Measurements from ENCODE around the gene RAB3IL1.

Gene RAB3IL1

GRCh38 chr11:61911128-61911700, 6.2 kb downstream of the RAB3IL1 start:
- no peaks in the 10 kb centered on the region for H3K9me3 ChIP-seq (ENCODE audit: control insufficient read depth, insufficient read depth, low read length)
- H3K4me1 ChIP-seq (ENCODE audit: control insufficient read depth, insufficient read depth, low read length): no peaks in the 10 kb centered on the region; the same call in 1 of the 2 replicates
- no peak overlapping the region for H3K4me3 ChIP-seq (ENCODE audit: low read length)
- no peaks in the 10 kb centered on the region for H3K27me3 ChIP-seq (ENCODE audit: control insufficient read depth, insufficient read depth, low read length)
- no peak for DNase-seq (ENCODE audit: low read depth, low spot score)
- H3K27ac ChIP-seq (ENCODE audit: low read length): no peak overlapping the region
- WGBS (ENCODE audit: insufficient coverage, insufficient read length): no CpG with 5 or more reads among the region's 7 CpGs
- H3K36me3 ChIP-seq (ENCODE audit: control insufficient read depth, insufficient read depth, low read length): no peaks in the 10 kb centered on the region

DNA sequence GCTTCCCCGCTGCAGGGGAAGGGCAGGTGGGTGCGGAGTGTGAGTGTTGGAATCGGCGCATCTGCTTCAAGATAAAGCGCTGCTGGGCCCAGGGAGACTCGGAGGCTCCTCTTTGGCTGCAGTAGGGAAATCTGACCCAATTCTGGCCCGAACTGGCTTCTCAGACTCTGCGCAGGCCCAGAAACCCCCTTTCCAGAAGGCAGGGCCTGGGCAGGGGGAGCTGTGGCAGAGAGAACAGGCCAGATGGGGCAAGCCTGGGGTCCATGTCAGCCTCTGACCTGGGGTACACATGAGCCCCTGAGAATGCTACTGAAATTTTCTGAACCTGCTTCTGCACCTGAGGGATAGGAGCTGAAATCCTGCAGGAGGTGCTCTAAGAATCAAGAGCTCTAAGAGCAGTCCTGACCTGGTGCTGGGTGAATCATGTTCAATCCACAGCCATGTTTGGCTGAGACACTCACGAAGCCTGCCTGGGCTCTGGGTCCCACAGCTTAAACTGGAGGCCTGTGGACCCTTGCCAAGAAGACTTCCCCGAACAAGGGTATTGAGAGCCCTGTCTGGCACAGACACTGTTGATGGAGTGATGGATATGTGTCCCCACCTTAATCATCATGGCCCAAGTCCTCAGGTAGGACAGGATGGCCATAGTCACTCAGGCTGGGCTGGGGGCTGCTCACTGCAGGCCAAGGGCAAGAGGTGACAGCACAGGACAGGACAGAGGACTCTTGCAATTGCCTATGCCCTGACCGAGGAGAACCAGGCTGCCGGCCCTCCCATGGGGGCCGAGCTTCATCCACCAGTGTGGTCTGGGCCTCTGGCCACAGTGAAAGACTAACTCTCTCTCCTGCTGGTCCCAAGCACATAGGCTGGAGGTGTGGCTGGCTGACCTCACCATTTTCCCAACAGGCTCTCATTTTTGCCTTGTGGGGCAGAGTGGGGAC, 6.9 kb downstream of the RAB3IL1 start:
- no peak overlapping the region for H3K4me3 ChIP-seq (ENCODE audit: low read length)
- no peaks in the 10 kb centered on the region for H3K9me3 ChIP-seq (ENCODE audit: control insufficient read depth, insufficient read depth, low read length)
- WGBS (ENCODE audit: insufficient coverage, insufficient read length): no CpG with 5 or more reads among the region's 13 CpGs
- no peak overlapping the region for H3K27ac ChIP-seq (ENCODE audit: low read length)
- H3K27me3 ChIP-seq (ENCODE audit: control insufficient read depth, insufficient read depth, low read length): no peaks in the 10 kb centered on the region
- DNase-seq (ENCODE audit: low read depth, low spot score): no peak
- H3K36me3 ChIP-seq (ENCODE audit: control insufficient read depth, insufficient read depth, low read length): no peaks in the 10 kb centered on the region
- H3K4me1 ChIP-seq (ENCODE audit: control insufficient read depth, insufficient read depth, low read length): no peaks in the 10 kb centered on the region; the same call in 1 of the 2 replicates

DNA sequence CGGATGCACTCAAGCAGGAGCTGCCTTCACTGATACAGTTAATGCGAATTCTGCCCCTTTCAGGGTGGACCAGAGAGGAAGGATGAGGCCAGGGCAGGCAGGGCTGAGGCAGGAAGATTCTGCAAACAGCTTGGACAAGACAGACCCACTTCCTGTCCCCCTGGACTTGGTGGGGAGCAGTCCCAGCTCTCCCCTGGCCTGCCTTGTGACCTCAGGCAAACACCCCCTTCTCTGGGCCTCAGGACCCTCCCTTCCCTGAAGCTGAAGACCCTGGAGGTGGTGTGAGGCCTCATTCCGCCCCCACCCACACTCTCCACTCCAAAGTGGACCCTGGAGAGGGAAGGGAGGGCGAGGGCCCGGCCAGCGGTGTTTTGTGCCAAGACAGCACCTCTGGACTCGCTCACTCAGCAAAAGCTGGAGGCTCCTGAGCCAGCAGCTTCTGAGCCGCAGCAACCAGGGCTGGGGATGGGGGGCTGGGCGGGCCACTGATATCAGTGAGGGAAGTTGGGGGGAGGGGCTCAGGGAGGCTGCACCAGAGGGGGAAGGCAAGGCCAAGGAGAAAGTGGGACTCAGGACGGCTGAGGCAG, 8.5 kb downstream of the RAB3IL1 start:
- no peak overlapping the region for H3K27ac ChIP-seq (ENCODE audit: low read length)
- no CpG with 5 or more reads among the region's 10 CpGs for WGBS (ENCODE audit: insufficient coverage, insufficient read length)
- no peaks in the 10 kb centered on the region for H3K9me3 ChIP-seq (ENCODE audit: control insufficient read depth, insufficient read depth, low read length)
- no peaks in the 10 kb centered on the region for H3K36me3 ChIP-seq (ENCODE audit: control insufficient read depth, insufficient read depth, low read length)
- no peak for DNase-seq (ENCODE audit: low read depth, low spot score)
- no peak overlapping the region for H3K4me3 ChIP-seq (ENCODE audit: low read length)
- no peaks in the 10 kb centered on the region for H3K4me1 ChIP-seq (ENCODE audit: control insufficient read depth, insufficient read depth, low read length)
- H3K27me3 ChIP-seq (ENCODE audit: control insufficient read depth, insufficient read depth, low read length): no peaks in the 10 kb centered on the region

GRCh38 chr11:61907871-61908729, 9.3 kb downstream of the RAB3IL1 start:
- Histone ChIP-seq H3K4me1 (ENCODE audit: control insufficient read depth, insufficient read depth, low read length) (no peaks in the 10 kb centered on the region), H3K4me3 (ENCODE audit: low read length) (no peak overlapping the region), H3K36me3 (ENCODE audit: control insufficient read depth, insufficient read depth, low read length) (no peaks in the 10 kb centered on the region), H3K9me3 (ENCODE audit: control insufficient read depth, insufficient read depth, low read length) (no peaks in the 10 kb centered on the region), H3K27me3 (ENCODE audit: control insufficient read depth, insufficient read depth, low read length) (no peaks in the 10 kb centered on the region), H3K27ac (ENCODE audit: low read length) (no peak overlapping the region)
- no peak for DNase-seq (ENCODE audit: low read depth, low spot score)
- WGBS (ENCODE audit: insufficient coverage, insufficient read length): no CpG with 5 or more reads among the region's 21 CpGs

GRCh38 chr11:61907282-61907681, 10.1 kb downstream of the RAB3IL1 start:
- Histone ChIP-seq H3K27ac (ENCODE audit: low read length) (no peak overlapping the region), H3K9me3 (ENCODE audit: control insufficient read depth, insufficient read depth, low read length) (no peaks in the 10 kb centered on the region), H3K4me3 (ENCODE audit: low read length) (no peak overlapping the region), H3K27me3 (ENCODE audit: control insufficient read depth, insufficient read depth, low read length) (no peaks in the 10 kb centered on the region), H3K4me1 (ENCODE audit: control insufficient read depth, insufficient read depth, low read length) (no peaks in the 10 kb centered on the region), H3K36me3 (ENCODE audit: control insufficient read depth, insufficient read depth, low read length) (no peaks in the 10 kb centered on the region)
- no peak for DNase-seq (ENCODE audit: low read depth, low spot score)
- no CpG with 5 or more reads among the region's 19 CpGs for WGBS (ENCODE audit: insufficient coverage, insufficient read length)

DNA sequence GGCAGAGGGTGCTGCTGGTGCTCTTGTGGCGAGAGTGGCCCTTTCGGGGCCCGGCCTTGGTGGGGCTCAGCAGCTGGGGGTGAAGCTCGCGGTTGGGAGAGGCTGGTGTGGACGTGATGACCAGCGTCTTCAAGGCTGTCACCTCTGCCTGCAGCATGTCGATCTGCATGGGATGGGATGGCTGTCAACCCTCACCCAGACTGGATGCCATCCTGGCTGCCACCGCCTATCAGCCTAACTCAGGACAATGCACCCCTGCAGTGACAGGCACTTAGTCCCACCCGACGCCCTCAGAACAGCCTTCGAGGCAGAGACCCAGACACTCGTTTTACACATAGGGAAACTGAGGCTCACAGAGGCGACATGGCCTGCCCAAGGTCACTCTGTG, 10.8 kb downstream of the RAB3IL1 start:
- Histone ChIP-seq H3K27me3 (ENCODE audit: control insufficient read depth, insufficient read depth, low read length) (no peaks in the 10 kb centered on the region), H3K9me3 (ENCODE audit: control insufficient read depth, insufficient read depth, low read length) (no peaks in the 10 kb centered on the region), H3K4me3 (ENCODE audit: low read length) (no peak overlapping the region), H3K36me3 (ENCODE audit: control insufficient read depth, insufficient read depth, low read length) (no peaks in the 10 kb centered on the region), H3K27ac (ENCODE audit: low read length) (no peak overlapping the region), H3K4me1 (ENCODE audit: control insufficient read depth, insufficient read depth, low read length) (no peaks in the 10 kb centered on the region)
- DNase-seq (ENCODE audit: low read depth, low spot score): no peak
- WGBS (ENCODE audit: insufficient coverage, insufficient read length): no CpG with 5 or more reads among the region's 14 CpGs

- no peak overlapping the region for H3K4me3 ChIP-seq (ENCODE audit: low read length)
- no peaks in the 10 kb centered on the region for H3K9me3 ChIP-seq (ENCODE audit: control insufficient read depth, insufficient read depth, low read length)
- H3K4me1 ChIP-seq (ENCODE audit: control insufficient read depth, insufficient read depth, low read length): no peaks in the 10 kb centered on the region
- H3K27me3 ChIP-seq (ENCODE audit: control insufficient read depth, insufficient read depth, low read length): no peaks in the 10 kb centered on the region
- no peak for DNase-seq (ENCODE audit: low read depth, low spot score)
- no peak overlapping the region for H3K27ac ChIP-seq (ENCODE audit: low read length)
- no CpG with 5 or more reads among the region's 14 CpGs for WGBS (ENCODE audit: insufficient coverage, insufficient read length)
- H3K36me3 ChIP-seq (ENCODE audit: control insufficient read depth, insufficient read depth, low read length): no peaks in the 10 kb centered on the region
These were observed 11.4 kb downstream of the RAB3IL1 start for GRCh38 chr11:61905801-61906521.

DNA sequence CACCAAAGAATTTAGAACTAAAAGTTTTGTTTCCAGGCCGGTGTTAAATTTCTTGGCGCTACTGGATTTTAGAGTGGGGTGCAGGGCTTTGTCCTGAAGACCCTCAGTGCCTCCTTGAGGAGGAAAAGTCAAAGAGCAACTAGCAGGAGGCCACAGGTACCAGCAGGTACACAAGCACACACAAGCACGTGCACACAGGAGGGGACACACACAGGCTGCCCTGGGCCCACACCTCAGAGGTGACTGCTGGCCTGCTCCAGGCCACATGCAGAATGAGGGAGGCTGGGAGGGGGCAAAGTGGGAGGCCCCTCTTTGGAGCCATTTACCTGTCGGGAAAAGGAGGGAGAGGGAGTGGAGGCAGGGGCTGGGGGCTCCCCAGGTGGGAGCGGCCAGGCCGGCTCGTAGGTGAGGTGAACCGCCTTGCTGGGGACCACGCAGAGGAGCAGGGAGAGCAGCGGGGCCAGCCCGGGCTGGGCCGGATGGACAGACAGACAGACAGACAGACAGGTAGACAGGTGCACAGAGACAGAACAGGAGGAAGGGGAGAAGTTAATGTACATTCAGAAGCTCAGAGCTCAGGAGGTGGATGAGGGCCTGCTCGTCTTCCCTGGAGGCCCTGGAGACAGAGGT, 12.2 kb downstream of the RAB3IL1 start:
- no peaks in the 10 kb centered on the region for H3K36me3 ChIP-seq (ENCODE audit: control insufficient read depth, insufficient read depth, low read length)
- no peaks in the 10 kb centered on the region for H3K4me1 ChIP-seq (ENCODE audit: control insufficient read depth, insufficient read depth, low read length)
- H3K27me3 ChIP-seq (ENCODE audit: control insufficient read depth, insufficient read depth, low read length): no peaks in the 10 kb centered on the region
- H3K27ac ChIP-seq (ENCODE audit: low read length): no peak overlapping the region
- no CpG with 5 or more reads among the region's 13 CpGs for WGBS (ENCODE audit: insufficient coverage, insufficient read length)
- H3K4me3 ChIP-seq (ENCODE audit: low read length): no peak overlapping the region
- no peak for DNase-seq (ENCODE audit: low read depth, low spot score)
- no peaks in the 10 kb centered on the region for H3K9me3 ChIP-seq (ENCODE audit: control insufficient read depth, insufficient read depth, low read length)

DNA sequence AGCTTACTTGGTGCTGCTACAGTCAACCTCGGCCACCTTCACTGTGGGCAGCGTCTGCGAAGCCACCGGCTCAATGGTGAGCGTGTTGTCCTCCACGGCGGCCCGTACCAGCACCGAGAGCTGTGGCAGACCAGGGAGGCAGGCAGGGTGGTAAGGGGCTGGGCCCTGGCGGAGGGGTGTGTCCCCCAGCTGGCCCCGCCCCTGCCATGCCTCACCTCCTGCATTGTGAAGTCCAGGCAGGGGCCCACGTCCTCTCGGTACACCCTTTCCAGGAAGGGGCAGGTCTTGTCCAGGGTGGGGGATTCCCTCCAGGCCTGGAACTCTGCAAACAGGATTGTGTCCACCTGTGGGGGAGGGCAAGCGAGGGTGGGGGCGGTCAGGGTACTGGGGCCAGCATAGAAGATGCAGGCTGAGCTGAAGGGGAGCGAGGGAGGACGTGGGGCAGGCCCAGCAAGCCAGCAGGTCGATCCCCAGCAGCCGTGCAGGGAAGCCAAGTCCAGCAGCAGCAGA, 12.8 kb downstream of the RAB3IL1 start:
- Histone ChIP-seq H3K4me1 (ENCODE audit: control insufficient read depth, insufficient read depth, low read length) (no peaks in the 10 kb centered on the region), H3K9me3 (ENCODE audit: control insufficient read depth, insufficient read depth, low read length) (no peaks in the 10 kb centered on the region), H3K27me3 (ENCODE audit: control insufficient read depth, insufficient read depth, low read length) (no peaks in the 10 kb centered on the region), H3K4me3 (ENCODE audit: low read length) (no peak overlapping the region; the same call in 1 of the 2 replicates), H3K36me3 (ENCODE audit: control insufficient read depth, insufficient read depth, low read length) (no peaks in the 10 kb centered on the region), H3K27ac (ENCODE audit: low read length) (no peak overlapping the region)
- no CpG with 5 or more reads among the region's 19 CpGs for WGBS (ENCODE audit: insufficient coverage, insufficient read length)
- no peak for DNase-seq (ENCODE audit: low read depth, low spot score)

All from iPS DF 6.9 (cell line).